ENCODE results near the gene CCDC185.

Gene CCDC185

GRCh38 chr1:223426936-223427335, 33.7 kb downstream of the CCDC185 start:
- Mint-ChIP-seq H3K27ac (no peak overlapping the region), H3K36me3 (ENCODE audit: low read depth) (no peaks in the 10 kb centered on the region), H3K9me3 (peaks cover 5% of the 10 kb centered on the region), H3K4me3 (no peak overlapping the region), H3K27me3 (ENCODE audit: low read depth, poor library complexity) (no peaks in the 10 kb centered on the region), H3K4me1 (peaks cover 18% of the 10 kb centered on the region)
- DNase-seq, result no peak
- TF ChIP-seq CTCF (IDR thresholded peaks at IDR 0.05), result no peak

- Mint-ChIP-seq H3K9me3 (peaks cover 5% of the 10 kb centered on the region), H3K27ac (no peak overlapping the region), H3K36me3 (ENCODE audit: low read depth) (no peaks in the 10 kb centered on the region), H3K4me3 (no peak overlapping the region), H3K27me3 (ENCODE audit: low read depth, poor library complexity) (no peaks in the 10 kb centered on the region), H3K4me1 (peaks cover 7% of the 10 kb centered on the region)
- DNase-seq, result no peak
- no peak for TF ChIP-seq CTCF (IDR thresholded peaks at IDR 0.05)
Measured at GRCh38 chr1:223429313-223429731, 36.1 kb downstream of the CCDC185 start.

- TF ChIP-seq CTCF (IDR thresholded peaks at IDR 0.05), result no peak
- Mint-ChIP-seq H3K27ac (no peak overlapping the region), H3K36me3 (ENCODE audit: low read depth) (no peaks in the 10 kb centered on the region), H3K9me3 (peaks cover 5% of the 10 kb centered on the region), H3K4me3 (no peak overlapping the region), H3K27me3 (ENCODE audit: low read depth, poor library complexity) (no peaks in the 10 kb centered on the region), H3K4me1 (peaks cover 11% of the 10 kb centered on the region)
- DNase-seq, result no peak
Measured at GRCh38 chr1:223429821-223430220, 36.6 kb downstream of the CCDC185 start.

- Mint-ChIP-seq H3K4me1 (peaks cover 13% of the 10 kb centered on the region), H3K36me3 (ENCODE audit: low read depth) (no peaks in the 10 kb centered on the region), H3K9me3 (peaks cover 5% of the 10 kb centered on the region), H3K4me3 (no peak overlapping the region), H3K27ac (no peak overlapping the region), H3K27me3 (ENCODE audit: low read depth, poor library complexity) (no peaks in the 10 kb centered on the region)
- TF ChIP-seq CTCF (IDR thresholded peaks at IDR 0.05), result no peak
- no peak for DNase-seq
Measured at GRCh38 chr1:223430236-223430635, 37.0 kb downstream of the CCDC185 start.

GRCh38 chr1:223437151-223437550, 43.9 kb downstream of the CCDC185 start:
- H3K27me3 Mint-ChIP-seq (ENCODE audit: low read depth, poor library complexity), result peaks cover 7% of the 10 kb centered on the region
- no peak for TF ChIP-seq CTCF (IDR thresholded peaks at IDR 0.05)

DNA sequence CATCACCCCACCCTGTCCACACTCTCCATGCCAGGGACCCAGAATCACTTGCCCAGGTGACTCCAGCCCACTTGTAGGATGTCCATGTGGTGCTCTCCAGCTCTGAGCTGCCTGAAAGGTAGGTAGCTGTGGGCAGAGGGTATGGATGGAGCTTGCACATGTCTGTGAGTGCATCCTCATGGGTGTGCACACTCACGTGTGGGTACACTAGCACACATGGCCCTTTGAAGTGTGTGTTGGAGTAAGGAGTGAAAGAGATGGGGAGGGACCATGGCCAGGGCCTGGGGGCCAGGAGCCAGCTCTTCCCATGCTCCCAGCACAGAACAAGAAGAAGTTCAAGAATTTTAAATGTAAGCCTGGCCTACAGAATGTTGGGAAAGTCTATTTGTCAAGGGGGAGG, 50.2 kb downstream of the CCDC185 start:
- DNase-seq, result no peak
- Mint-ChIP-seq H3K36me3 (ENCODE audit: low read depth) (no peaks in the 10 kb centered on the region), H3K4me1 (no peaks in the 10 kb centered on the region), H3K27me3 (ENCODE audit: low read depth, poor library complexity) (peaks cover 5% of the 10 kb centered on the region), H3K4me3 (no peak overlapping the region), H3K27ac (no peak overlapping the region), H3K9me3 (peaks cover 51% of the 10 kb centered on the region)
- TF ChIP-seq CTCF (IDR thresholded peaks at IDR 0.05), result no peak

More at GRCh38 chr1:223437151-223437550, 43.9 kb downstream of the CCDC185 start:
- no peak overlapping the region for H3K4me3 Mint-ChIP-seq
- no peak for DNase-seq
- H3K36me3 Mint-ChIP-seq (ENCODE audit: low read depth), result no peaks in the 10 kb centered on the region
- no peaks in the 10 kb centered on the region for H3K9me3 Mint-ChIP-seq
- H3K4me1 Mint-ChIP-seq, result peaks cover 20% of the 10 kb centered on the region
- no peak overlapping the region for H3K27ac Mint-ChIP-seq
